GM18951 (cell line): ENCODE measurements around the gene ARMC8.

Source experiments
- POLR2A ChIP-seq: IDR thresholded peaks from 4 replicates; pipeline ENCODE4 v1.6.1; 2011; ENCODE audit warnings: mild to moderate bottlenecking; ENCODE audit not compliant: insufficient read length, insufficient read depth; ENCODE audit errors: extremely low read depth
- in situ Hi-C: fragments of 300-500 bp; cut with MboI; formaldehyde crosslinking; loops from one replicate; pipeline ENCODE4 v1.12.0; 2022; ENCODE audit warnings: low sequenced_read_pairs, mixed read lengths, inconsistent platforms; ENCODE audit not compliant: unreplicated experiment

ARMC8 gene

GRCh38 chr3:138281561-138281960, 94.5 kb downstream of the ARMC8 start:
- no peak for TF ChIP-seq POLR2A
- in situ Hi-C loops: no loop called here

DNA sequence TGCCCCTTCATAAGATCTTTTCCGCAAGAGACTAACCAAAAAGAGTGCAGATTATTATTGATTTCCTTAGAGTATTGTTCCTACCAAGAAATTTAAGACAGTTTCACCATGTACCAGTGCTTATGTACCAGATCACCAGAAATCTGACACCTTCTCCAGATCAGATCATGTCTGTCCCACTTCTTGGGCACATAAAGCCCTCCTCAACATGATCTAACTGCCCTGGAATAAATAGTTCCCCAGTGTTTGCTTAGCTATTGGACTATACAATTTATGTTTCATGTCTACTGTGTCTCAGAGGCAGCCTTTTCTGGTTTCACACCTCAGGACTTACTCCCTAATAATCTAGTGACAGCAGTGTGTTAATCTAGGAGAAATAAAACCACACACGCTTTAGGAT, 95.7 kb downstream of the ARMC8 start:
- no peak for TF ChIP-seq POLR2A
- in situ Hi-C loops: no loop called here

GRCh38 chr3:138284079-138284478, 97.0 kb downstream of the ARMC8 start:
- in situ Hi-C loops: no loop called here

GRCh38 chr3:138284957-138285477, 97.9 kb downstream of the ARMC8 start:
- in situ Hi-C loops: no loop called here
- no peak for TF ChIP-seq POLR2A

More at GRCh38 chr3:138284079-138284478, 97.0 kb downstream of the ARMC8 start:
- TF ChIP-seq POLR2A: no peak

DNA sequence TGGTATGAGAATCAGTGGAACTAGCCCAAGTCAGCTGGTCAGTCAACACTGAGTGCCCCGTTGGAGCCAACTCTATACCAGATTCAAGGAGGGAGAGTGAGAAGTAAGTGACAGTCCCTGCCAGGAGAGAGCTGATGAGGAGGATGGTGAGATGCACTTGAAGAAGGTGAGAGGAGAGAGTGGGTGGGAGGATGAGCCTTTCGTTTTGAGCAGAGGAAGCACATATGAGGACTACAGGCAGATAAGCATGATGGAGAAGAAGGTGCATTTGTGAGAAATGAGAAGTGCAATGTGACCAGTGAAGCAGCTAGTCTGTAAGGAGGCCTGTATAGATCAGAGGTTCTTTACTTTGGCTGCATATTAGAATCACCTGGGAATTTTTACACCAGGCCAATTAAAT, 102.2 kb downstream of the ARMC8 start:
- no peak for TF ChIP-seq POLR2A
- in situ Hi-C loops: no loop called here

DNA sequence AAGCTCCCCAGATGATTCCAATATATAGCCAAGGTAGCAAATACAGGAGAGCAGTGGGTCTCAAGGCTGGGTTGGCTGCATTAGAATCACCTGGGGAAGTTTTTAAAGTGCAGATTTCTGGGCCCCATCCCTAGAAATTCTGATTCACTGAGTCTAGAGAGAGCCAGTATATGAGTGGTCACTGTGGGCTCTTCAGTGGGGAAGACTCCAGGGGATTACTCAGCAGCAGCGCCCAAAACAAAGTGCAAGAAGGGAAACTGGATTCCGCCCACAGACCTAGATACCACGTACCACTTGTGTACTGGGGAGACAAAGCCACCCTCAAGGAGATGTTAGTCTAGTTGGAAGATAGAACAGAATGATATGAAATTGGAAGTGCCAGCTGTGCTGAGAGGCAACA, 102.6 kb downstream of the ARMC8 start:
- TF ChIP-seq POLR2A: no peak
- in situ Hi-C loops: no loop called here

- TF ChIP-seq POLR2A: no peak
- in situ Hi-C loops: no loop called here
Measured at GRCh38 chr3:138296639-138297038, 109.5 kb downstream of the ARMC8 start.

DNA sequence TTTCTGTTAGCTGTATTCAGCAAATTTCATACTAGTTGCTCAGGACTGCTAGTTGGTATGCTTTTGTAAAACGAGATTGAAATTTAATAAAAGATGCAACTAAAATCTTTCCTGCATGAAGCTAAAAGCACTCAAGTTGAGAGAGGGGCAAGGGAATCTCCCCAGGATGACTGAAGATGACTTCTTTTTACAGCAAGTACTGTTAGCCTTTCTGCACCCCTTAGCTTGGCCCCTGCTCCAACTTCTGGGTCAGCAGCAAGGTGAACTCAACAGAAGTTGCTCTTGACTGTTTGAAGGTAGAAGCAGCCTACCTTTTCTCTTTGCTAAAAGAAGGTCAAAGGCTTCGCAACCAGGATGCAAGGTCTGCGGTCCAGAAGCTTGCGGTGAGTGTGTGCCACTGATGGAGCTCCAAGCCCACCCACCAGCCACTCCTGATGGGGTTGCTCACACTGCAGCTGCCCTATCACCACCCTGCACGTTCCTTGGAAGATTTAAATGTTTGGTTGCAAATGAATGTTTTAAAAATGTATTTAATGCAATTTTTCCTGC, 110.0 kb downstream of the ARMC8 start:
- in situ Hi-C loops: no loop called here
- no peak for TF ChIP-seq POLR2A

GRCh38 chr3:138297876-138298275, 110.8 kb downstream of the ARMC8 start:
- no peak for TF ChIP-seq POLR2A
- in situ Hi-C loops: no loop called here

- in situ Hi-C loops: no loop called here
- TF ChIP-seq POLR2A: no peak
Measured at GRCh38 chr3:138300647-138301046, 113.5 kb downstream of the ARMC8 start.

- in situ Hi-C loops: no loop called here
- no peak for TF ChIP-seq POLR2A
Measured at GRCh38 chr3:138303474-138303873, 116.4 kb downstream of the ARMC8 start.

- no peak for TF ChIP-seq POLR2A
- in situ Hi-C loops: no loop called here
Measured at GRCh38 chr3:138307899-138308298, 120.8 kb downstream of the ARMC8 start.

GRCh38 chr3:138308783-138309182, 121.7 kb downstream of the ARMC8 start:
- in situ Hi-C loops: no loop called here
- no peak for TF ChIP-seq POLR2A

- no peak for TF ChIP-seq POLR2A
- in situ Hi-C loops: no loop called here
Measured at GRCh38 chr3:138310494-138310893, 123.4 kb downstream of the ARMC8 start.

DNA sequence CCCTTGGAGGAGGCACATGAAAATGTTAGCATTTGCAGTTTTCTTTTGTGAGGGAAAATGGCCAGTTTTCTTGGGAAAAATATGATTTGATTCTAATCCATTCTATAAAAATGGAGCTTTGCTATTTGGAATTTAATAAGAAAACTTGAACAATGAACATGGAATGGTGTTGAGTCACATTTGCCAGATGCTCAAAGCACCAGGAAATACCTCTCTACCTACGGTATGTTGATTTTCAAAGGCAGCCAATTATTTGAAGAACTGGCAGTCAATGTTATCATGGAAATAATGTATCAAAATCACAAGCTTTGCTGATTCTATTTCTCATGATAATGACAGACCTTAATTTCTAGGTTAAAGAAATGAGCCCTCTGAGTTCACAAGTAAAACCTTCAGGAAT, 127.7 kb downstream of the ARMC8 start:
- in situ Hi-C loops: no loop called here

More for the DNA sequence above, 127.7 kb downstream of the ARMC8 start:
- TF ChIP-seq POLR2A: no peak
